H9 (cell line): ENCODE data around the gene REG1A. TPM values are rescaled to one million over a fixed set of nuclear protein-coding genes. Genes with fewer than 3 reads are reported as not detected.

Experiments used
- DNase-seq: peaks from one replicate; pipeline ENCODE4 v3.0.0-alpha.2; 2017
- H2AFZ ChIP-seq: one replicate; pipeline ENCODE4 v1.6.1; 2013; ENCODE audit warnings: mild to moderate bottlenecking, low read length, control low read depth, moderate library complexity
- H2AK5ac ChIP-seq: 2 replicates; pipeline ENCODE4 v1.6.1; 2013; ENCODE audit warnings: low read length, control low read depth, mixed read lengths; ENCODE audit not compliant: insufficient read length
- H2BK120ac ChIP-seq: one replicate; pipeline ENCODE4 v1.6.1; 2013; ENCODE audit warnings: low read depth, mild to moderate bottlenecking, low read length, control low read depth, inconsistent platforms; ENCODE audit not compliant: poor library complexity, severe bottlenecking
- H2BK12ac ChIP-seq: 2 replicates; pipeline ENCODE4 v1.6.1; 2013; ENCODE audit warnings: low read length, control low read depth, mixed read lengths, low read depth; ENCODE audit not compliant: insufficient read length
- H2BK15ac ChIP-seq: 2 replicates; pipeline ENCODE4 v1.6.1; 2013; ENCODE audit warnings: low read depth, low read length, control low read depth
- H2BK20ac ChIP-seq: one replicate; pipeline ENCODE4 v1.6.1; 2013; ENCODE audit warnings: low read depth, mild to moderate bottlenecking, low read length, control low read depth, inconsistent platforms; ENCODE audit not compliant: poor library complexity, severe bottlenecking
- H2BK5ac ChIP-seq: 2 replicates; pipeline ENCODE4 v1.6.1; 2013; ENCODE audit warnings: low read length, control low read depth, mixed read lengths; ENCODE audit not compliant: insufficient read length
- H3K14ac ChIP-seq: 2 replicates; pipeline ENCODE4 v1.6.1; 2013; ENCODE audit warnings: low read length, control low read depth; ENCODE audit not compliant: insufficient read depth
- H3K18ac ChIP-seq: 2 replicates; pipeline ENCODE4 v1.6.1; 2013; ENCODE audit warnings: low read depth, mild to moderate bottlenecking, mixed read lengths, low read length, control low read depth; ENCODE audit not compliant: insufficient read length
- H3K23ac ChIP-seq: 2 replicates; pipeline ENCODE4 v1.6.1; 2013; ENCODE audit warnings: low read length, control low read depth, mixed read lengths, low read depth; ENCODE audit not compliant: insufficient read length
- H3K23me2 ChIP-seq: 2 replicates; pipeline ENCODE4 v1.6.1; 2013; ENCODE audit warnings: low read depth, mild to moderate bottlenecking, mixed read lengths, low read length, control low read depth; ENCODE audit not compliant: insufficient read length, poor library complexity, severe bottlenecking
- H3K27ac ChIP-seq: 2 replicates; pipeline ENCODE4 v1.5.1; 2013; ENCODE audit warnings: low read length, control low read depth, mixed read lengths, low read depth; ENCODE audit not compliant: insufficient read length
- H3K27me3 ChIP-seq: 2 replicates; pipeline ENCODE4 v1.6.1; 2013; ENCODE audit warnings: low read length, control low read depth, inconsistent platforms; ENCODE audit not compliant: insufficient read depth
- H3K4ac ChIP-seq: 2 replicates; pipeline ENCODE4 v1.6.1; 2013; ENCODE audit warnings: low read depth, mild to moderate bottlenecking, control low read depth, inconsistent platforms, low read length, moderate library complexity
- H3K4me1 ChIP-seq: 2 replicates; pipeline ENCODE4 v1.6.1; 2013; ENCODE audit warnings: low read length, control low read depth, inconsistent platforms; ENCODE audit not compliant: insufficient read depth
- H3K4me2 ChIP-seq: 2 replicates; pipeline ENCODE4 v1.6.1; 2013; ENCODE audit warnings: low read length, control low read depth, mixed read lengths; ENCODE audit not compliant: insufficient read length, insufficient read depth
- H3K56ac ChIP-seq: 2 replicates; pipeline ENCODE4 v1.6.1; 2013; ENCODE audit warnings: low read depth, mild to moderate bottlenecking, mixed read lengths, low read length, control low read depth; ENCODE audit not compliant: insufficient read length
- H3K79me1 ChIP-seq: 2 replicates; pipeline ENCODE4 v1.6.1; 2013; ENCODE audit warnings: low read depth, mild to moderate bottlenecking, moderate library complexity, low read length, control low read depth, inconsistent platforms; ENCODE audit not compliant: insufficient read depth, poor library complexity, severe bottlenecking
- H3K79me2 ChIP-seq: 2 replicates; pipeline ENCODE4 v1.6.1; 2013; ENCODE audit warnings: low read length, control low read depth, inconsistent platforms; ENCODE audit not compliant: insufficient read depth
- H3K9ac ChIP-seq: 2 replicates; pipeline ENCODE4 v1.6.1; 2013; ENCODE audit warnings: low read length, control low read depth, mixed read lengths; ENCODE audit not compliant: insufficient read length; ENCODE audit errors: extremely low read depth
- H3K9me3 ChIP-seq: one replicate; pipeline ENCODE4 v1.6.1; 2013; ENCODE audit warnings: low read depth, low read length, inconsistent platforms; ENCODE audit not compliant: control insufficient read depth
- H3T11ph ChIP-seq: one replicate; pipeline ENCODE4 v1.6.1; 2013; ENCODE audit warnings: mild to moderate bottlenecking, low read length, control low read depth, inconsistent platforms
- H4K20me1 ChIP-seq: one replicate; pipeline ENCODE4 v1.6.1; 2013; ENCODE audit not compliant: control insufficient read depth, insufficient read length, insufficient read depth
- H4K5ac ChIP-seq: 2 replicates; pipeline ENCODE4 v1.6.1; 2013; ENCODE audit warnings: low read depth, mild to moderate bottlenecking, mixed read lengths, low read length, control low read depth; ENCODE audit not compliant: insufficient read length
- H4K8ac ChIP-seq: replicated peaks from 2 replicates; pipeline ENCODE4 v1.6.1; 2013; ENCODE audit warnings: low read length, control low read depth, mixed read lengths, low read depth; ENCODE audit not compliant: insufficient read length
- H4K91ac ChIP-seq: 2 replicates; pipeline ENCODE4 v1.6.1; 2013; ENCODE audit warnings: low read depth, mild to moderate bottlenecking, moderate library complexity, mixed read lengths, low read length, control low read depth; ENCODE audit not compliant: insufficient read length
- H3K27ac Mint-ChIP-seq, 3 experiments: 2 replicates in 2 of 3; 3 replicates in 1 of 3; pipeline ENCODE4 v1.8.0; 2020 to 2021; ENCODE audit warnings: mixed read lengths in 3 of 3, mild to moderate bottlenecking in 1 of 3, moderate library complexity in 1 of 3
- H3K27me3 Mint-ChIP-seq: 2 replicates; pipeline ENCODE4 v1.8.0; 2021; ENCODE audit warnings: low read depth, mild to moderate bottlenecking, moderate library complexity, mixed read lengths
- H3K36me3 Mint-ChIP-seq, 3 experiments: 2 replicates in 2 of 3; 3 replicates in 1 of 3; pipeline ENCODE4 v1.8.0; 2020 to 2021; ENCODE audit warnings: low read depth in 3 of 3, mixed read lengths in 3 of 3; ENCODE audit not compliant: insufficient read depth in 1 of 3
- H3K4me1 Mint-ChIP-seq, 2 experiments: 2 replicates each; pipeline ENCODE4 v1.8.0; 2020; ENCODE audit warnings: mixed read lengths in 2 of 2
- H3K4me3 Mint-ChIP-seq, 2 experiments: 2 replicates in 1 of 2; 3 replicates in 1 of 2; pipeline ENCODE4 v1.8.0; 2020 to 2021; ENCODE audit warnings: mild to moderate bottlenecking in 2 of 2, mixed read lengths in 2 of 2, moderate library complexity in 1 of 2
- H3K9me3 Mint-ChIP-seq, 2 experiments: 2 replicates in 1 of 2; 3 replicates in 1 of 2; pipeline ENCODE4 v1.8.0; 2020; ENCODE audit warnings: mild to moderate bottlenecking in 2 of 2, mixed read lengths in 2 of 2, moderate library complexity in 1 of 2
- CTCF ChIP-seq: fragments of 200-600 bp; sonication (generic); conservative IDR thresholded peaks from 3 replicates; pipeline ENCODE4 v1.8.0; 2021; ENCODE audit warnings: antibody characterized with exemption, mild to moderate bottlenecking
- WGBS: extraction: QIAGEN DNeasy Blood & Tissue Kit; methylation state at CpG from one replicate; pipeline ENCODE4 v1.1.7; 2013; ENCODE audit warnings: missing lambda C conversion rate, low lambda C conversion rate, mixed read lengths; ENCODE audit not compliant: insufficient read length; ENCODE audit errors: extremely low coverage; 5-methylcytosine and 5-hydroxymethylcytosine counted together
- total RNA-seq: library from RNA; stranded (reverse); gene quantifications from 2 replicates; pipeline ENCODE4 v1.2.1, GENCODE V29; 2021

Gene REG1A
- total RNA-seq, 1 experiment from 2014 or later: not detected

GRCh38 chr2:79087785-79088364 is 32.4 kb upstream of the REG1A start, which contains the start of gene REG1B:
Gene REG1B (minus strand): TSS chr2:79087993. CDS start chr2:79087612, 381 bp downstream.
- Histone ChIP-seq H3K79me2 (no peaks in the 10 kb centered on the region), H3T11ph (no peak within 1 kb of the TSS), H2AFZ (no peak within 1 kb of the TSS), H2BK15ac (no peak within 1 kb of the TSS), H3K18ac (no peak within 1 kb of the TSS), H3K14ac (no peak within 1 kb of the TSS), H2BK12ac (no peak within 1 kb of the TSS), H4K8ac (no peak within 1 kb of the TSS), H3K23ac (no peak within 1 kb of the TSS), H3K23me2 (no peaks in the 10 kb centered on the region), H2BK20ac (no peak within 1 kb of the TSS), H2AK5ac (no peak within 1 kb of the TSS), H3K9me3 (no peaks in the 10 kb centered on the region), H3K4me1 (no peaks in the 10 kb centered on the region), H3K56ac (no peak within 1 kb of the TSS), H3K27ac (no peak within 1 kb of the TSS), H3K27me3 (no peaks in the 10 kb centered on the region), H2BK120ac (no peak within 1 kb of the TSS), H3K4me2 (no peak within 1 kb of the TSS), H4K91ac (no peak within 1 kb of the TSS), H2BK5ac (no peak within 1 kb of the TSS), H3K9ac (no peak within 1 kb of the TSS), H4K20me1 (no peaks in the 10 kb centered on the region), H3K79me1 (no peaks in the 10 kb centered on the region), H3K4ac (no peak within 1 kb of the TSS), H4K5ac (no peak within 1 kb of the TSS)
- no peaks in the 10 kb centered on the region; a peak in 1 of 7 replicates for H3K36me3 Mint-ChIP-seq
- H3K27ac Mint-ChIP-seq: no peak within 1 kb of the TSS; a peak in 1 of 7 replicates
- no peaks in the 10 kb centered on the region for H3K9me3 Mint-ChIP-seq
- DNase-seq: no peak
- H3K4me3 Mint-ChIP-seq: no peak within 1 kb of the TSS
- no peak for TF ChIP-seq CTCF
- whole genome bisulfite sequencing: no CpG with 5 or more reads among the region's 2 CpGs
- peaks cover 2% of the 10 kb centered on the region for H3K27me3 Mint-ChIP-seq
- peaks cover 8% of the 10 kb centered on the region in 2 experiments for H3K4me1 Mint-ChIP-seq
